ENCODE data around the gene LRRK1. TPM values are rescaled to one million over a fixed set of nuclear protein-coding genes. Genes with fewer than 3 reads are reported as not detected.
A peak's percentile ranks its signal among the peaks of the same experiment; 100 is the strongest.

Gene LRRK1
- total RNA-seq, 2 experiments from 2014 or later = 0.57 to 0.66 TPM

DNA sequence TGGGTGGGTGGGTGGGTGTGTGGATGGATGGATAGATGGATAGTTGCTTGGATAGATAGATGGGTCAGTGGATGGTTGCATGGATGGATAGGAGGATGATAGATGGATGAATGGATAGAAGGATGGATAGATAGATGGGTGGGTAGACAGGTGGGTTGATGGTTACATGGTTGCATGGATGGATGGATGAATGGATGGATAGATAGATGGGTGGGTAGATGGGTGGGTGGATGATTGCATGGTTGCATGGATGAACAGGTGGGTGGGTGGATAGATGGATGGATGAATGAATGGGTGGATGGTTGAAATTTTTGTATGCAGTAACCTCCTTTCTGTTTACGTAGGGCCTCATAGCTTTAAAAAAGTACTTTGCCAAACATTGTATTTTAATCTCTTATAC lies 79.5 kb downstream of the LRRK1 start:
- H3K27me3 Mint-ChIP-seq (ENCODE audit: low read depth) = peaks cover 17% of the 10 kb centered on the region
- H3K36me3 Mint-ChIP-seq (ENCODE audit: low read depth) = no peaks in the 10 kb centered on the region
- H3K27ac Mint-ChIP-seq = no peak overlapping the region
- H3K9me3 Mint-ChIP-seq (ENCODE audit: insufficient read depth) = no peaks in the 10 kb centered on the region
- no peaks in the 10 kb centered on the region for H3K4me1 Mint-ChIP-seq (ENCODE audit: low read depth)
- POLR2A ChIA-PET = no interaction called here
- peak; percentile 4 for DNase-seq
- ATAC-seq = no peak
- CTCF ChIA-PET = interaction anchor here (2.1 to 5.3 kb wide), 2 partner anchors 10 to 81 kb away, joined by 6 to 46 read pairs; no protein-coding TSS in a partner anchor
- H3K4me3 Mint-ChIP-seq = no peak overlapping the region

DNA sequence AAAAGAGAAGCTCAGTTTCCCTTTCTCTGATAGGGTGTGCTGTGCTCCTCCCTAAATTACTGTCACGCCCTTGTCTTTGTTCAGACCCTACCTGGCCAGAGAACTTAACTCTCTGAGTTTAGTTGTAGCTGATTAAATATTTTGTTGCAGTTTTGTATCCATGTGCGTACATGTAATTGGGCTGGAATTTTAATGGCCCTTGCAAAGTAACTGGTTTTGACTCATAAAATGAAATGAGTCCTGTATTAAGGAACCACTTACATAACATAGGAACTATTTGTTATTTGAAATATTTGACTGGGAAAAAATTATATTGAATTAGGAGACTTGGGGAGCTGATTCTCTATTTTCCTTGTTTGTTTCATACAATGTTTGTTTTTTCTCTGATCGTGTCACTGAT lies 80.2 kb downstream of the LRRK1 start:
- no peak for ATAC-seq
- DNase-seq = no peak
- ChIA-PET CTCF (interaction anchor here (0.6 to 5.3 kb wide), 4 partner anchors 9 to 328 kb away, joined by 3 to 46 read pairs (median 4); no protein-coding TSS in a partner anchor), POLR2A (no interaction called here)
- Mint-ChIP-seq H3K36me3 (ENCODE audit: low read depth) (no peaks in the 10 kb centered on the region), H3K4me1 (ENCODE audit: low read depth) (no peaks in the 10 kb centered on the region), H3K27me3 (ENCODE audit: low read depth) (peaks cover 17% of the 10 kb centered on the region), H3K9me3 (ENCODE audit: insufficient read depth) (no peaks in the 10 kb centered on the region), H3K4me3 (no peak overlapping the region), H3K27ac (no peak overlapping the region)

DNA sequence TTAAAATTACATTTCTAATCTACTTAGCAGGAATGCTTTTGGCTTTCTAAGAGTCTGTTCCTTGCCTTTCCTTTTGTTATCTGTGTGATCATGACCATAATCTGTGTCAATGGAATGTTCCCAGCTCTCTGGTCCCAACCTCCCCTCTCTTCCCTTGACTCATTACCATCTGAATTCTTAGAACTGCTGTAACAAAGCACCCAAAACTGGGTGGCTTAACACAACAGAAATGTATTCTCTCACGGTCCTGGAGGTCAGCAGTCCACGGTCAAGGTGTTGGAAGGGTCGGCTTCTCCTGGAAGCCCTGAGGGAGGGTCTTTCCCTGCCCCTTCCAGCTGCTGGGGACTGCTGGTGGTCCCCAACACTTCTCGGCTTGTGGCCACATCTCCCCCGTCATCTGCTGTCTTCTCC lies 81.1 kb downstream of the LRRK1 start:
- Mint-ChIP-seq H3K9me3 (ENCODE audit: insufficient read depth) (peaks cover 3% of the 10 kb centered on the region), H3K4me3 (no peak overlapping the region), H3K36me3 (ENCODE audit: low read depth) (no peaks in the 10 kb centered on the region), H3K4me1 (ENCODE audit: low read depth) (no peaks in the 10 kb centered on the region), H3K27ac (no peak overlapping the region), H3K27me3 (ENCODE audit: low read depth) (peaks cover 19% of the 10 kb centered on the region)
- ATAC-seq (no peak), DNase-seq (peak; percentile 4)
- ChIA-PET POLR2A (no interaction called here), CTCF (interaction anchor here (0.6 to 5.3 kb wide), 3 partner anchors 8 to 328 kb away, joined by 3 to 46 read pairs (median 6); no protein-coding TSS in a partner anchor)

GRCh38 chr15:101001056-101001455 lies 81.9 kb downstream of the LRRK1 start:
- Mint-ChIP-seq H3K4me3 (no peak overlapping the region), H3K4me1 (ENCODE audit: low read depth) (no peaks in the 10 kb centered on the region), H3K27me3 (ENCODE audit: low read depth) (peaks cover 21% of the 10 kb centered on the region), H3K27ac (no peak overlapping the region), H3K9me3 (ENCODE audit: insufficient read depth) (peaks cover 4% of the 10 kb centered on the region), H3K36me3 (ENCODE audit: low read depth) (no peaks in the 10 kb centered on the region)
- ATAC-seq (no peak), DNase-seq (no peak)
- ChIA-PET POLR2A (no interaction called here), CTCF (no interaction called here)

- H3K27ac Mint-ChIP-seq = no peak overlapping the region
- H3K27me3 Mint-ChIP-seq (ENCODE audit: low read depth) = peaks cover 24% of the 10 kb centered on the region
- CTCF ChIA-PET = interaction anchor here (1.1 to 1.6 kb wide), 2 partner anchors 18 to 84 kb away, joined by 3 to 7 read pairs; no protein-coding TSS in a partner anchor
- ATAC-seq (no peak), DNase-seq (no peak)
- no peak overlapping the region for H3K4me3 Mint-ChIP-seq
- H3K36me3 Mint-ChIP-seq (ENCODE audit: low read depth) = no peaks in the 10 kb centered on the region
- POLR2A ChIA-PET = no interaction called here
- peaks cover 4% of the 10 kb centered on the region for H3K9me3 Mint-ChIP-seq (ENCODE audit: insufficient read depth)
- peaks cover under 1% of the 10 kb centered on the region for H3K4me1 Mint-ChIP-seq (ENCODE audit: low read depth)
Observed at GRCh38 chr15:101001796-101002195, 82.6 kb downstream of the LRRK1 start.

DNA sequence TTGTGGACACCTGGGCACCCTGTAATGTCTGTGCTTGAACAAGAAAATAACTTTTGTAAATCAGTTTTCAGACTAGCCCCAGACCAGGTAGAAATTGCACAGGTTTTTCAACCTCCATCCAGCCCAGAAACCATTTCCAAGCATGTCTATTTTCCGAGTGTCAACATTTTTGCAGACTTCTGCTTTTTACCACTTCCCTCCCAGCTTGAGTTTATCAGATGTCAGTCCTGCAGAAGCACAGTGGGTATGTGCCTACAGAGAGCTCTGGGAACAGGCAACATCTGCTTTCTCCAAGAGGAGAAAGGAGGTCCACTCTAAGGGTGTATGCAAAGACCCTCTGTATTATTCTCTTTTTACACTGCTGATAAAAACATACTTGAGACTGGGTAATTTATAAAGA lies 83.9 kb downstream of the LRRK1 start:
- ATAC-seq = no peak
- POLR2A ChIA-PET = no interaction called here
- H3K9me3 Mint-ChIP-seq (ENCODE audit: insufficient read depth) = peaks cover 4% of the 10 kb centered on the region
- no peak overlapping the region for H3K27ac Mint-ChIP-seq
- CTCF ChIA-PET = interaction anchor here (1.6 kb wide), 1 partner anchor 86 kb away, joined by 7 read pairs; no protein-coding TSS in a partner anchor
- no peaks in the 10 kb centered on the region for H3K36me3 Mint-ChIP-seq (ENCODE audit: low read depth)
- H3K27me3 Mint-ChIP-seq (ENCODE audit: low read depth) = peaks cover 30% of the 10 kb centered on the region
- H3K4me3 Mint-ChIP-seq = no peak overlapping the region
- no peak for DNase-seq
- peaks cover 12% of the 10 kb centered on the region for H3K4me1 Mint-ChIP-seq (ENCODE audit: low read depth)

GRCh38 chr15:101003706-101004105 lies 84.5 kb downstream of the LRRK1 start:
- no peak for ATAC-seq
- Mint-ChIP-seq H3K9me3 (ENCODE audit: insufficient read depth) (peaks cover 4% of the 10 kb centered on the region), H3K36me3 (ENCODE audit: low read depth) (no peaks in the 10 kb centered on the region), H3K27ac (no peak overlapping the region), H3K4me1 (ENCODE audit: low read depth) (peaks cover 18% of the 10 kb centered on the region), H3K4me3 (no peak overlapping the region), H3K27me3 (ENCODE audit: low read depth) (peaks cover 28% of the 10 kb centered on the region)
- CTCF ChIA-PET = interaction anchor here (0.7 kb wide), 1 partner anchor 653 kb away, joined by 3 read pairs; no protein-coding TSS in a partner anchor
- no peak for DNase-seq
- POLR2A ChIA-PET = no interaction called here

DNA sequence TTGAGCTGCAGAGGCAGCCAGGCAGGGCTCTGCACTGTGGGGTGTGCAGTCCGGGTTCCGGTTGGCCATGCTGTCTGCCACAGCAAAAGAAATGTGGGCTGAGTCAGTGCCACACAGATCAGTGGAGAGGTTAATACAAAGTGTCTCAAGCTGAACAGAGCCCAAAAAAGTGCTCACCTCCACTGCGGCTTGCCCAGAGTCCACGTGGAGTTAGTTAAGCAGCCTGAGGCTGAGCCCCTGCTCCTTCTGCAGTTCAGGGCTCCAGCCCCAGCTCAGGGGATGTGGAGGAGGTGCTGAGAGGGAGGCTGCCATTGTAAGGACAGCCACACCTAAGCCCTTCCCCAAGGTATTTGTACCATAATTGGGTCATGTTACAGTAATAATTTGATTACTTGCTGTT lies 85.3 kb downstream of the LRRK1 start:
- no peak overlapping the region for H3K27ac Mint-ChIP-seq
- peaks cover 25% of the 10 kb centered on the region for H3K27me3 Mint-ChIP-seq (ENCODE audit: low read depth)
- no peak overlapping the region for H3K4me3 Mint-ChIP-seq
- no peak for DNase-seq
- ATAC-seq = no peak
- ChIA-PET CTCF (interaction anchor here (0.7 kb wide), 1 partner anchor 654 kb away, joined by 3 read pairs; no protein-coding TSS in a partner anchor), POLR2A (no interaction called here)
- H3K9me3 Mint-ChIP-seq (ENCODE audit: insufficient read depth) = peaks cover 4% of the 10 kb centered on the region
- H3K4me1 Mint-ChIP-seq (ENCODE audit: low read depth) = peaks cover 19% of the 10 kb centered on the region
- H3K36me3 Mint-ChIP-seq (ENCODE audit: low read depth) = no peaks in the 10 kb centered on the region

GRCh38 chr15:101004986-101005747 lies 86.0 kb downstream of the LRRK1 start:
- Mint-ChIP-seq H3K36me3 (ENCODE audit: low read depth) (no peaks in the 10 kb centered on the region), H3K4me3 (no peak overlapping the region), H3K27me3 (ENCODE audit: low read depth) (peaks cover 19% of the 10 kb centered on the region), H3K4me1 (ENCODE audit: low read depth) (peaks cover 19% of the 10 kb centered on the region), H3K9me3 (ENCODE audit: insufficient read depth) (peaks cover 4% of the 10 kb centered on the region), H3K27ac (no peak overlapping the region)
- ATAC-seq = no peak
- DNase-seq = no peak
- POLR2A ChIA-PET = no interaction called here
- CTCF ChIA-PET = interaction anchor here (1.2 to 5.2 kb wide), 2 partner anchors 10 to 86 kb away, joined by 3 to 222 read pairs; partner anchors contain the start of gene LRRK1

DNA sequence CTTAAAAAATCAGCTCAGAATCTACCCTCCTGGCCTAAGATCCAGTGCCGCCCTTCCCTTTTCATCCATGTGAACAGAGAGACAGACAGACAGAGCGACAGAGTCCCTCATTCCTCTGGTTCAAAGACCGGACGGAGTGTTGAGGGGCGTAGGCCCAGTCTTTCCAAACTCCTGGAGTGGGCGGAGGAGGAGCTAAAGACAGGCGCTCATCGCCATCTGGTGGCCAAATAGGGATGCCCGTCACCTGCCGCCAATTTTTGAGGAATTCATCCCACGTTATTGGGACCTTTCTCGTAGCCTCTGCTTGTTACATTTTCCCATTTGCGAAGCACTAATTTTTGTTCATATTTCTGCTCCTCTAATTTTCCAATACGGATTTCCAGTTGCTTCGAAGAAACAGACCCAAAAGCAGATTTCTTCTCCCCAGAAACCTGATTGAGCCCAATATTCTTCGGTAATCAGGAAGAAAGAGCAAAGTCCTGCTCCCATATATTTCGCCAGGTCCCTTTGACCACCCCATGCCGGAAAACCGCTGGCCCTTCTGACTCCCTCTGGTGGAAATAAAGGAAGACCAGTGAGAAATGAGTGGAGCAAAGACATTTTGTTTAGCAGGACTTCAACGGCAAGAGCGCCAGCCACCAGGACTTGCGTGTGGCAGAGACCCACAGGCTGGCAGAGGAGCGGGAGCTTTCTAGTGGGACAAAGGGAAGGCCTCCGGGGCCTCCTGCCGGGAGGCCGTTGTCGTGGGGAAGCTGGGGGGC lies 88.0 kb downstream of the LRRK1 start:
- DNase-seq = peak; percentile 70
- Mint-ChIP-seq H3K9me3 (ENCODE audit: insufficient read depth) (peaks cover 4% of the 10 kb centered on the region), H3K27me3 (ENCODE audit: low read depth) (peaks cover 21% of the 10 kb centered on the region), H3K27ac (no peak overlapping the region), H3K36me3 (ENCODE audit: low read depth) (no peaks in the 10 kb centered on the region), H3K4me1 (ENCODE audit: low read depth) (peaks cover 19% of the 10 kb centered on the region), H3K4me3 (peak overlapping the region; percentile 86)
- ChIA-PET CTCF (interaction anchor here (0.6 to 11.1 kb wide), 56 partner anchors 9 to 1734 kb away, joined by 3 to 235 read pairs (median 4); partner anchors contain the start of genes CHSY1 and LRRK1), POLR2A (interaction anchor here (1.0 kb wide), 1 partner anchor 88 kb away, joined by 4 read pairs; the partner anchor contains the start of gene LRRK1)
- ATAC-seq = peak; percentile 35

GRCh38 chr15:101008158-101009139 lies 89.3 kb downstream of the LRRK1 start:
- H3K4me3 Mint-ChIP-seq = peak overlapping the region; percentile 86
- H3K27ac Mint-ChIP-seq = no peak overlapping the region
- CTCF ChIA-PET = interaction anchor here (0.6 to 11.1 kb wide), 64 partner anchors 8 to 1080 kb away, joined by 3 to 235 read pairs (median 4); partner anchors contain the start of genes CHSY1 and LRRK1
- H3K4me1 Mint-ChIP-seq (ENCODE audit: low read depth) = peaks cover 19% of the 10 kb centered on the region
- peaks cover 4% of the 10 kb centered on the region for H3K9me3 Mint-ChIP-seq (ENCODE audit: insufficient read depth)
- ATAC-seq (peak; percentile 94), DNase-seq (peak; percentile 90)
- H3K36me3 Mint-ChIP-seq (ENCODE audit: low read depth) = no peaks in the 10 kb centered on the region
- POLR2A ChIA-PET = interaction anchor here (1.0 kb wide), 1 partner anchor 90 kb away, joined by 4 read pairs; the partner anchor contains the start of gene LRRK1
- H3K27me3 Mint-ChIP-seq (ENCODE audit: low read depth) = peaks cover 21% of the 10 kb centered on the region
